ENCODE measurements around the gene FBXO38. TPM values are rescaled to one million over a fixed set of nuclear protein-coding genes. Genes with fewer than 3 reads are reported as not detected.

Gene FBXO38
- 16.9 to 21.4 TPM (median 19.7 TPM) in 5 replicates for total RNA-seq (2022; extraction: Qiagen RNA extraction)

DNA sequence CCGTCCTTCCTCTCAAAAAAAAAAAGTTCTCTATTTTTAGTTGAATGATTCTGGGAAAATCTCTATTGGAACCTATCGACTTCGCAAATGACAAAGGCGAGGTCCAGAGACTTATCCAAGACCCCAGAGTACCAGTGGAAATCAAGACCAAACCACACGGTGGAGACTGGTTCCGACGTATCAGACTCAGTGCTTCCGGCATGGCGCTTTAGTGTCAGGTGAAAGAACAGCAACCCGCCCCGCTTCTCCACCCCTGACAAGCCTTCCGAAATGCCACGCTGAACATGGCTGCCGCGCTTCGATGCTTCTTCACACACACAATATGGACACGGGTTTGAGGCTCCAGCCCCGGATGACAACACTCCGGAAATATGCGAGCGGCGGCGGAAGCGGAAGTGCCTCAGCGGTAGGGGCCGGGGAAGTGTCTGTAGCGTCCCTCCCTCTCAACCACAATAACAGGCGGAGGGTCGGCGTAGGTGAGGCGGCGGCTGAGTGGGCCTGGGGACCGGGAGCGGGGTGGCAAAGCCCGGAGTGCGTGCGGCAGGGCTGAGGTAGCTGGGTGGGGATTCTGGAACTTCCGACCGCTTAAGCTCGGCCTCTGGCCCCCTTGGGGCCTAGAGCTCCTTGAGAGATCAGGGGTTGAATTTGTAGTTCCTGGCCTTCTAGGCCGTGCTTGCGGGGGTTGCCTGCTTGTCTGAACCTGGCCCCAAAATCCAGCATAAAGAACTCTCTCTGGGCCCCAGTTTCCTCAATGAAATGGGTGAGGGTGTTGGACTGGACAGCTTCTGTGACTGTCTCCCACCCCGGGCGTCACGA is at the start of gene FBXO38:
Gene FBXO38, plus strand, starts transcription at position 395 of the 816 bp plus-strand sequence. CDS start 10,819 bp downstream, outside the sequence.

GRCh38 chr5:148335259-148335658 is 48.5 kb upstream of the FBXO38 start, which contains the start of gene SPINK9:
Gene SPINK9, plus strand, starts transcription at chr5:148335559. Its CDS starts 55 bp downstream, at chr5:148335614.

Other genes with a start within 250 kb of the FBXO38 start
- gene SPINK14, start 215.4 kb upstream of the FBXO38 start, total RNA-seq (2022; extraction: Qiagen RNA extraction) = not detected in 5 replicates
- gene SPINK6, start 180.9 kb upstream of the FBXO38 start, total RNA-seq (2022; extraction: Qiagen RNA extraction) = 0.27 to 1.4 TPM (median 0.39 TPM) in 5 replicates
- gene MARCOL, start 145.4 kb upstream of the FBXO38 start, total RNA-seq (2022; extraction: Qiagen RNA extraction) = not detected in 5 replicates
- 0.13 to 0.31 TPM (median 0.19 TPM) in 4 of 5 replicates, not detected in the other for gene SPINK13, start 115.2 kb upstream of the FBXO38 start, total RNA-seq (2022; extraction: Qiagen RNA extraction)
- not detected in 5 replicates for gene SPINK7, start 71.5 kb upstream of the FBXO38 start, total RNA-seq (2022; extraction: Qiagen RNA extraction)
- gene SPINK9, start 48.4 kb upstream of the FBXO38 start, total RNA-seq (2022; extraction: Qiagen RNA extraction) = not detected in 5 replicates